Prostate gland (tissue), 2 donors: ENCODE results near the gene TMEM218.

Source experiments
- CTCF ChIP-seq, 4 experiments: fragments of 200-600 bp in 2 of 4; fragments of 450-650 bp in 2 of 4; sonication (generic) in 2 of 4; IDR thresholded peaks; 1 replicate in 3 of 4; 2 replicates in 1 of 4; pipeline ENCODE4 v1.5.1; 2016 to 2019; ENCODE audit warnings: antibody characterized with exemption in 4 of 4, mild to moderate bottlenecking in 2 of 4, moderate library complexity in 2 of 4
- POLR2A ChIP-seq: fragments of 450-650 bp; IDR thresholded peaks from one replicate; pipeline ENCODE4 v1.6.1; 2016; ENCODE audit warnings: antibody characterized with exemption, mild to moderate bottlenecking
- POLR2AphosphoS5 ChIP-seq: sonication (generic); formaldehyde crosslinking; IDR thresholded peaks from one replicate; pipeline ENCODE4 v1.6.1; 2017; ENCODE audit warnings: antibody characterized with exemption

GRCh38 chr11:125153837-125154236, 42.4 kb upstream of the TMEM218 start:
- TF ChIP-seq CTCF (IDR thresholded peaks at IDR 0.05) (no peak), POLR2A (no peak), POLR2AphosphoS5 (no peak)
